Esophagus squamous epithelium (tissue), 4 donors: Measurements from ENCODE around the gene ITGB8.

Source experiments
- POLR2A ChIP-seq, 4 donors: fragments of 450-650 bp; IDR thresholded peaks; one replicate each; pipeline ENCODE4 v1.6.1; 2017; ENCODE audit warnings: antibody characterized with exemption in 4 of 4, mild to moderate bottlenecking in 4 of 4, moderate library complexity in 3 of 4
- TF ChIP-seq, protein P1 (sequence below), 6 experiments: fragments of 450-650 bp in 4 of 6; fragments of 200-600 bp in 2 of 6; sonication (generic) in 2 of 6; IDR thresholded peaks; one replicate each; pipeline ENCODE4 v1.5.1; 2016 to 2019; ENCODE audit warnings: antibody characterized with exemption in 6 of 6, mild to moderate bottlenecking in 4 of 6, moderate library complexity in 4 of 6

DNA sequence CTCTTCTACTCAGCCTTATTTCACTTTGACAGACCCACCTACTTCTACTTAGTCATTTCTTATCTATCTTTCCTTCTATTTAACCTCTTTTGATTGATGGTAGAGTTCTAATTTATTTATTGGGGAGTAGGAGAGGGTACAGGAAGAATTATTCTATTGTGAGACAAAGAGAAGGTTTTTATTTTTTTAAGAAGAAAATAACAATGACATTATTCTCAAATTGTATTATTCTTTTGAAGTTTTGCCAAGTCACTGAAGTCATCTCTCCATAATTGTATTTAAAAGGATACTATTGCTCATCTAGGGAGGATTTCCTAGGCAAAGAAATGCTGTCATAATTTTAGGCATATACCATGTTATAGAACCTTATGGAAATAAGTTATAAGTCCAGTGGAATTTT is 52.7 kb downstream of the ITGB8 start:
- TF ChIP-seq, protein P1, sequence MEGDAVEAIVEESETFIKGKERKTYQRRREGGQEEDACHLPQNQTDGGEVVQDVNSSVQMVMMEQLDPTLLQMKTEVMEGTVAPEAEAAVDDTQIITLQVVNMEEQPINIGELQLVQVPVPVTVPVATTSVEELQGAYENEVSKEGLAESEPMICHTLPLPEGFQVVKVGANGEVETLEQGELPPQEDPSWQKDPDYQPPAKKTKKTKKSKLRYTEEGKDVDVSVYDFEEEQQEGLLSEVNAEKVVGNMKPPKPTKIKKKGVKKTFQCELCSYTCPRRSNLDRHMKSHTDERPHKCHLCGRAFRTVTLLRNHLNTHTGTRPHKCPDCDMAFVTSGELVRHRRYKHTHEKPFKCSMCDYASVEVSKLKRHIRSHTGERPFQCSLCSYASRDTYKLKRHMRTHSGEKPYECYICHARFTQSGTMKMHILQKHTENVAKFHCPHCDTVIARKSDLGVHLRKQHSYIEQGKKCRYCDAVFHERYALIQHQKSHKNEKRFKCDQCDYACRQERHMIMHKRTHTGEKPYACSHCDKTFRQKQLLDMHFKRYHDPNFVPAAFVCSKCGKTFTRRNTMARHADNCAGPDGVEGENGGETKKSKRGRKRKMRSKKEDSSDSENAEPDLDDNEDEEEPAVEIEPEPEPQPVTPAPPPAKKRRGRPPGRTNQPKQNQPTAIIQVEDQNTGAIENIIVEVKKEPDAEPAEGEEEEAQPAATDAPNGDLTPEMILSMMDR (IDR thresholded peaks at IDR 0.05), result no peak
- TF ChIP-seq POLR2A (IDR thresholded peaks at IDR 0.05), result no peak
